A673 (cell line): ENCODE results near the gene PCIF1. TPM values are rescaled to one million over a fixed set of nuclear protein-coding genes. Genes with fewer than 3 reads are reported as not detected.

Experiments used
- BruUV-seq: library from RNA; stranded (reverse); fragments of 400-500 nt; replicated peaks from 2 replicates; lab custom pipeline; 2021; lab: Mats Ljungman, UMichigan
- CTCF ChIA-PET: fragments of 300-600 bp; sonication (Branson Sonifier 250); formaldehyde crosslinking; loops from one replicate; lab custom pipeline; 2022; ENCODE audit warnings: antibody characterized with exemption; lab: Charles Lee
- POLR2A ChIA-PET: fragments of 300-600 bp; sonication (Branson Sonifier 250); formaldehyde crosslinking; loops from one replicate; lab custom pipeline; 2022; ENCODE audit warnings: antibody characterized with exemption; ENCODE audit not compliant: low non-redundant PET; lab: Charles Lee
- DNase-seq: peaks from one replicate; pipeline ENCODE4 v3.0.0-alpha.2; 2015; ENCODE audit warnings: low spot score
- H3K27ac ChIP-seq: fragments of 200-600 bp; sonication (generic); 2 replicates; pipeline ENCODE4 v1.5.1; 2016; ENCODE audit warnings: mixed run types, low read depth, mild to moderate bottlenecking, mixed read lengths, antibody characterized with exemption, low read length; ENCODE audit not compliant: poor library complexity, severe bottlenecking
- H3K27me3 ChIP-seq: fragments of 200-600 bp; sonication (generic); replicated peaks from 2 replicates; pipeline ENCODE4 v1.6.1; 2017; ENCODE audit warnings: mixed run types, low read depth, mild to moderate bottlenecking, mixed read lengths, antibody characterized with exemption, low read length; ENCODE audit not compliant: insufficient read depth, poor library complexity
- H3K36me3 ChIP-seq: fragments of 200-600 bp; sonication (generic); 2 replicates; pipeline ENCODE4 v1.6.1; 2016; ENCODE audit warnings: mixed run types, mild to moderate bottlenecking, mixed read lengths, antibody characterized with exemption, low read length; ENCODE audit not compliant: insufficient read depth, poor library complexity, severe bottlenecking
- H3K4me1 ChIP-seq: fragments of 200-600 bp; sonication (generic); 2 replicates; pipeline ENCODE4 v1.6.1; 2017; ENCODE audit warnings: mixed run types, mild to moderate bottlenecking, mixed read lengths, antibody characterized with exemption, low read length; ENCODE audit not compliant: insufficient read depth, poor library complexity, severe bottlenecking
- H3K4me3 ChIP-seq: fragments of 200-600 bp; sonication (generic); 2 replicates; pipeline ENCODE4 v1.5.1; 2016; ENCODE audit warnings: low read depth, mixed run types, mild to moderate bottlenecking, mixed read lengths, low read length; ENCODE audit not compliant: poor library complexity, severe bottlenecking
- H3K9me3 ChIP-seq: fragments of 200-600 bp; sonication (generic); 2 replicates; pipeline ENCODE4 v1.6.1; 2016; ENCODE audit warnings: mixed run types, low read depth, mild to moderate bottlenecking, mixed read lengths, antibody characterized with exemption, low read length; ENCODE audit not compliant: poor library complexity, severe bottlenecking
- EZH2 ChIP-seq: fragments of 200-600 bp; sonication (generic); IDR thresholded peaks from 2 replicates; pipeline ENCODE4 v1.6.1; 2017; ENCODE audit warnings: borderline replicate concordance, low read depth, mild to moderate bottlenecking, mixed read lengths, antibody characterized with exemption, low read length; ENCODE audit not compliant: poor library complexity, severe bottlenecking
- intact Hi-C: fragments of 100-400 bp; cut with micrococcal nuclease; formaldehyde crosslinking; loops from one replicate; pipeline ENCODE4 v1.10.0; 2022; ENCODE audit not compliant: unreplicated experiment
- total RNA-seq: library from RNA; stranded (reverse); gene quantifications from 2 replicates; pipeline ENCODE4 v1.2.3, GENCODE V29; 2021
- TF ChIP-seq, protein P1 (sequence below): fragments of 300-800, 200-600 bp; sonication (generic); conservative IDR thresholded peaks from 2 replicates; pipeline ENCODE4 v1.5.1; 2017; ENCODE audit warnings: low read depth, mild to moderate bottlenecking, antibody characterized with exemption, low read length, moderate library complexity, mixed read lengths

The PCIF1 gene
- total RNA-seq, 1 experiment from 2014 or later = 47.5 TPM

DNA sequence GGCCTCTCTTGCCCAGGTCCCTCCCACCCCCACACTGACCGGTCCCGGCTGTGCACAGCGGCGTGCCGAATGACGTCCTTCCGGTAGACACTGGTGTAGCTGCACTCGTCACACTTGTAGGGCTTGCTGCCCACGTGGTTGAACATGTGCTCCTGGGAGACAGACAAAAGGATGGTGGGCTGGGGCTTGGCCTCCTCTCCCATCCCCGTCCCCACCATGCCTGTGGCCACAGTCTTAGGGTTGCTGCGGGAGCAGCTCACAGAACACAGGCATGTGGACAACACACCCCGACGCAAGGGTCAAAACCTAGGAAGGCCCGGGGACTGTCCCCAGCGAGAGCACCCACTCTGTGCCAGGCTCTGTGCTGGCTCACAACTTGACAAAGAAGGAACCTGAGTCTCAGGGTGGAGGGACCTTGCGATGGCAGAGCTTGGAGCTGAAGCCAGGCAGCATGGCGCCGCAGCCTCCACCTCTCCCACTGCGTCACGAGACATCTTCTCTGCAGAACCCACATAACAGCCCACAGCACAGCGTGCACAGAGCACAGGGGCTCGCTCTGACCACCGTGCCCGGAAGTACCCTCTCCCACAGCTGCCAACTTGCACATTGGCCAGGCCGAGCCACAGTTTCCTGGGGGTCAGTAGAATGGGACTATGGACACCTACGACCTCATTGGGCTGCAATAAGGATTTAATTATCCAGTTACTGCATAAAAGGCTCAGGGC is 27.7 kb downstream of the PCIF1 start:
- Histone ChIP-seq H3K36me3 (peaks cover 92% of the 10 kb centered on the region), H3K27ac (no peak overlapping the region), H3K27me3 (no peaks in the 10 kb centered on the region), H3K9me3 (no peaks in the 10 kb centered on the region), H3K4me3 (no peak overlapping the region), H3K4me1 (no peaks in the 10 kb centered on the region)
- ChIA-PET CTCF (interaction anchor here (0.6 to 1.0 kb wide), 2 partner anchors 22 to 163 kb away, joined by 3 to 5 read pairs; no protein-coding TSS in a partner anchor), POLR2A (no interaction called here)
- no TSS peak for BruUV-seq
- no peak for TF ChIP-seq EZH2
- TF ChIP-seq, protein P1, sequence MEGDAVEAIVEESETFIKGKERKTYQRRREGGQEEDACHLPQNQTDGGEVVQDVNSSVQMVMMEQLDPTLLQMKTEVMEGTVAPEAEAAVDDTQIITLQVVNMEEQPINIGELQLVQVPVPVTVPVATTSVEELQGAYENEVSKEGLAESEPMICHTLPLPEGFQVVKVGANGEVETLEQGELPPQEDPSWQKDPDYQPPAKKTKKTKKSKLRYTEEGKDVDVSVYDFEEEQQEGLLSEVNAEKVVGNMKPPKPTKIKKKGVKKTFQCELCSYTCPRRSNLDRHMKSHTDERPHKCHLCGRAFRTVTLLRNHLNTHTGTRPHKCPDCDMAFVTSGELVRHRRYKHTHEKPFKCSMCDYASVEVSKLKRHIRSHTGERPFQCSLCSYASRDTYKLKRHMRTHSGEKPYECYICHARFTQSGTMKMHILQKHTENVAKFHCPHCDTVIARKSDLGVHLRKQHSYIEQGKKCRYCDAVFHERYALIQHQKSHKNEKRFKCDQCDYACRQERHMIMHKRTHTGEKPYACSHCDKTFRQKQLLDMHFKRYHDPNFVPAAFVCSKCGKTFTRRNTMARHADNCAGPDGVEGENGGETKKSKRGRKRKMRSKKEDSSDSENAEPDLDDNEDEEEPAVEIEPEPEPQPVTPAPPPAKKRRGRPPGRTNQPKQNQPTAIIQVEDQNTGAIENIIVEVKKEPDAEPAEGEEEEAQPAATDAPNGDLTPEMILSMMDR = no peak
- DNase-seq = no peak
- intact Hi-C loops = loop anchor here (5.0 to 10.0 kb wide), 2 partner anchors 67 to 165 kb away; partner anchors contain the start of genes CTSA and NEURL2

DNA sequence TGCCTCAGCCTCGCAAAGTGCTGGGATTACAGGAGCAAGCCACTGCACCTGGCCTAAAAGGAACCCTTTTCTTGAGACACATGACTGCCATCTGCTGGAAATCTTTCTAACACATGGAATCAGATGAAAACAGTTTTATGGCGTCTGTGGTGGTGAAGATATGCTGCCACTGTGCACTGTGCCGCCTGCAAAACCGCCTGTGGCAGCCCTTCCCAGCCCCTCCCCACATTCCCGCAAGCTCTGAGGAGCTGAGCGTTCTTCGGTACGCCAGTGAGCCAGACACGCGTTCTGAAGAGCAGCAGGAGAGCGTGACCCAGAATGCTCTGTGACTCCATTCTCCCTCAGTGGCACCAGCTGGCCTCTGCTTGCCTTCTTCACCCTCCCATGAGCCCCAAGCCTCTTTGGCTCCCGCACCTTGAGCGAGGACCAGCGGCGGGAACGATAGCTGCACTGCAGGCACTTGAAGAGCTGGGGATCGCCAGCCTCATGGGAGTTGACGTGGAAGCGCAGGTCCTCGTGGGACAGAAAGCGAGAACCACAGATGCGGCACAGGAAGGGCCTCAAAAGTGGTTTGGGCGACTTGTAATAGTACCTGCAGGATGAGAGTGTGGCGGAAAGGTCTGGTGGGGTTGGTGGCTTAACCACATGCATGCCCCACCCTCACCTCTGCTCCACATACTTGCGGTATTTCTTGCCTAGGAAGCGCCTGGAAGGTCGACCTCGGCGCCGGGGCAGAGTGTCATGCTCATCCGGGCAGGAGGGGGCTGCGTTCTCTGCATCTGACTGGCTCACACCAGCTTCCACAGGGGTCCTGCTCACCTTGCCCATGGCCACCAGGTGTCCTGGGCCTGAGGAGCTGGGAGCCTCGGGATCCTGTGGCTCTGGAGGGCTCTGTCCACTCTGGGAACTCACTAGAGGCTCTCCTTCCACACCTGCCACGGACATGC is 28.8 kb downstream of the PCIF1 start:
- ChIA-PET CTCF (interaction anchor here (0.6 to 1.0 kb wide), 2 partner anchors 21 to 164 kb away, joined by 3 to 5 read pairs; no protein-coding TSS in a partner anchor), POLR2A (interaction anchor here (0.7 kb wide), 1 partner anchor 58 kb away, joined by 3 read pairs; no protein-coding TSS in a partner anchor)
- H3K27ac ChIP-seq = no peak overlapping the region
- H3K4me1 ChIP-seq = no peaks in the 10 kb centered on the region
- H3K36me3 ChIP-seq = peaks cover 94% of the 10 kb centered on the region
- intact Hi-C loops = loop anchor here (5.0 to 10.0 kb wide), 2 partner anchors 69 to 166 kb away; partner anchors contain the start of genes CTSA and NEURL2
- TF ChIP-seq, protein P1 = peak; percentile 39
- no peak for TF ChIP-seq EZH2
- H3K9me3 ChIP-seq = no peaks in the 10 kb centered on the region
- H3K27me3 ChIP-seq = no peaks in the 10 kb centered on the region
- DNase-seq = peak; percentile 54
- no TSS peak for BruUV-seq
- H3K4me3 ChIP-seq = no peak overlapping the region

DNA sequence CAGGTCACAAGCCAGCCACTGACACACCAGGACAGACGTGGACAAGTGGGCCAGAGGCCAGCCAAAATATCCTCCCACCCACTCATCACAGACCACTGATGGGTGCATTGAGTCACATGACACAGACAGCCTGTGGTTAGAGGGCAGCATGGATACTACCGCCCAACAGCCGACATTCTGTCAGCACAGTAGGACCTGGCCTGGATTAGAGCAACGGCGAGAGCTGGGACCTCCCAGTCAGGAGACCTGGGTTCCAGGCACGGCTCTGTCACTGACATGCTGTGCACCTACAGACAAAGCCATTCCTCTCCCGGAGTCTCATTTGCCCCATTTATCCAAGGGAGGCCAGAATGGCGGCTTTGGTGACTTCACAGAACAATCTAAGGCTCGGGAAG is 29.5 kb downstream of the PCIF1 start:
- ChIA-PET POLR2A (interaction anchor here (0.7 kb wide), 1 partner anchor 59 kb away, joined by 3 read pairs; no protein-coding TSS in a partner anchor), CTCF (no interaction called here)
- Histone ChIP-seq H3K9me3 (no peaks in the 10 kb centered on the region), H3K27me3 (no peaks in the 10 kb centered on the region), H3K4me3 (no peak overlapping the region), H3K4me1 (no peaks in the 10 kb centered on the region), H3K27ac (no peak overlapping the region), H3K36me3 (peaks cover 94% of the 10 kb centered on the region)
- intact Hi-C loops = loop anchor here (5.0 to 10.0 kb wide), 2 partner anchors 69 to 167 kb away; partner anchors contain the start of genes CTSA and NEURL2
- BruUV-seq = no TSS peak
- no peak for DNase-seq
- no peak for TF ChIP-seq EZH2
- TF ChIP-seq, protein P1 = no peak
